ENCODE results near the gene CEP112.
"Not testable (repeated sequence)": the region's sequence is repeated elsewhere in the genome, so short reads cannot be mapped to it uniquely, and the experiment has no call there.

GRCh38 chr17:65782104-65782706 is 409.7 kb downstream of the CEP112 start:
- not testable (repeated sequence) for TF ChIP-seq EZH2, EZH2phosphoT487 (IDR thresholded peaks at IDR 0.05)
- TF ChIP-seq, protein P1, sequence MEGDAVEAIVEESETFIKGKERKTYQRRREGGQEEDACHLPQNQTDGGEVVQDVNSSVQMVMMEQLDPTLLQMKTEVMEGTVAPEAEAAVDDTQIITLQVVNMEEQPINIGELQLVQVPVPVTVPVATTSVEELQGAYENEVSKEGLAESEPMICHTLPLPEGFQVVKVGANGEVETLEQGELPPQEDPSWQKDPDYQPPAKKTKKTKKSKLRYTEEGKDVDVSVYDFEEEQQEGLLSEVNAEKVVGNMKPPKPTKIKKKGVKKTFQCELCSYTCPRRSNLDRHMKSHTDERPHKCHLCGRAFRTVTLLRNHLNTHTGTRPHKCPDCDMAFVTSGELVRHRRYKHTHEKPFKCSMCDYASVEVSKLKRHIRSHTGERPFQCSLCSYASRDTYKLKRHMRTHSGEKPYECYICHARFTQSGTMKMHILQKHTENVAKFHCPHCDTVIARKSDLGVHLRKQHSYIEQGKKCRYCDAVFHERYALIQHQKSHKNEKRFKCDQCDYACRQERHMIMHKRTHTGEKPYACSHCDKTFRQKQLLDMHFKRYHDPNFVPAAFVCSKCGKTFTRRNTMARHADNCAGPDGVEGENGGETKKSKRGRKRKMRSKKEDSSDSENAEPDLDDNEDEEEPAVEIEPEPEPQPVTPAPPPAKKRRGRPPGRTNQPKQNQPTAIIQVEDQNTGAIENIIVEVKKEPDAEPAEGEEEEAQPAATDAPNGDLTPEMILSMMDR (IDR thresholded peaks at IDR 0.05) = not testable (repeated sequence)

All from neural progenitor cell (in vitro differentiated cells).